Measurements from ENCODE around the gene CHIT1.

Gene CHIT1

GRCh38 chr1:203228670-203229069 is 803 bp downstream of the CHIT1 start:
- ATAC-seq: no peak
- TF ChIP-seq ARNTL (CRISPR knock-in tag; IDR thresholded peaks at IDR 0.05; ENCODE audit: borderline replicate concordance, low read depth): no peak
- TF ChIP-seq CSDC2 (CRISPR knock-in tag; IDR thresholded peaks at IDR 0.05): no peak
- no peak for TF ChIP-seq PPARA (CRISPR knock-in tag; IDR thresholded peaks at IDR 0.05; ENCODE audit: borderline replicate concordance)
- TF ChIP-seq TCF4 (CRISPR knock-in tag; IDR thresholded peaks at IDR 0.05; ENCODE audit: borderline replicate concordance): no peak
- TF ChIP-seq BACH2 (CRISPR knock-in tag; IDR thresholded peaks at IDR 0.05; ENCODE audit: borderline replicate concordance): no peak
- TF ChIP-seq ZNF8 (CRISPR knock-in tag; IDR thresholded peaks at IDR 0.05): no peak
- TF ChIP-seq ISL1 (CRISPR knock-in tag; IDR thresholded peaks at IDR 0.05): no peak
- TF ChIP-seq, protein P1, sequence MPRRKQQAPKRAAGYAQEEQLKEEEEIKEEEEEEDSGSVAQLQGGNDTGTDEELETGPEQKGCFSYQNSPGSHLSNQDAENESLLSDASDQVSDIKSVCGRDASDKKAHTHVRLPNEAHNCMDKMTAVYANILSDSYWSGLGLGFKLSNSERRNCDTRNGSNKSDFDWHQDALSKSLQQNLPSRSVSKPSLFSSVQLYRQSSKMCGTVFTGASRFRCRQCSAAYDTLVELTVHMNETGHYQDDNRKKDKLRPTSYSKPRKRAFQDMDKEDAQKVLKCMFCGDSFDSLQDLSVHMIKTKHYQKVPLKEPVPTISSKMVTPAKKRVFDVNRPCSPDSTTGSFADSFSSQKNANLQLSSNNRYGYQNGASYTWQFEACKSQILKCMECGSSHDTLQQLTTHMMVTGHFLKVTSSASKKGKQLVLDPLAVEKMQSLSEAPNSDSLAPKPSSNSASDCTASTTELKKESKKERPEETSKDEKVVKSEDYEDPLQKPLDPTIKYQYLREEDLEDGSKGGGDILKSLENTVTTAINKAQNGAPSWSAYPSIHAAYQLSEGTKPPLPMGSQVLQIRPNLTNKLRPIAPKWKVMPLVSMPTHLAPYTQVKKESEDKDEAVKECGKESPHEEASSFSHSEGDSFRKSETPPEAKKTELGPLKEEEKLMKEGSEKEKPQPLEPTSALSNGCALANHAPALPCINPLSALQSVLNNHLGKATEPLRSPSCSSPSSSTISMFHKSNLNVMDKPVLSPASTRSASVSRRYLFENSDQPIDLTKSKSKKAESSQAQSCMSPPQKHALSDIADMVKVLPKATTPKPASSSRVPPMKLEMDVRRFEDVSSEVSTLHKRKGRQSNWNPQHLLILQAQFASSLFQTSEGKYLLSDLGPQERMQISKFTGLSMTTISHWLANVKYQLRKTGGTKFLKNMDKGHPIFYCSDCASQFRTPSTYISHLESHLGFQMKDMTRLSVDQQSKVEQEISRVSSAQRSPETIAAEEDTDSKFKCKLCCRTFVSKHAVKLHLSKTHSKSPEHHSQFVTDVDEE (CRISPR knock-in tag; IDR thresholded peaks at IDR 0.05): no peak
- no peak for TF ChIP-seq POU6F1 (CRISPR knock-in tag; IDR thresholded peaks at IDR 0.05; ENCODE audit: borderline replicate concordance, low read depth)
- TF ChIP-seq ESRRG (CRISPR knock-in tag; IDR thresholded peaks at IDR 0.05): no peak
- TF ChIP-seq ZFP30 (CRISPR knock-in tag; IDR thresholded peaks at IDR 0.05): no peak
- TF ChIP-seq SNAI2 (CRISPR knock-in tag; IDR thresholded peaks at IDR 0.05): no peak
- TF ChIP-seq RARB (CRISPR knock-in tag; IDR thresholded peaks at IDR 0.05): no peak
- TF ChIP-seq ZFP3 (CRISPR knock-in tag; IDR thresholded peaks at IDR 0.05): no peak
- no peak for TF ChIP-seq ZC3H10 (CRISPR knock-in tag; IDR thresholded peaks at IDR 0.05)
- no peak for TF ChIP-seq ZNF565 (CRISPR knock-in tag; conservative IDR thresholded peaks at IDR 0.05; ENCODE audit: low read depth)
- no peak for TF ChIP-seq GLIS3 (CRISPR knock-in tag; IDR thresholded peaks at IDR 0.05)
- no peak for TF ChIP-seq ZNF70 (CRISPR knock-in tag; IDR thresholded peaks at IDR 0.05)
- TF ChIP-seq, protein P2, sequence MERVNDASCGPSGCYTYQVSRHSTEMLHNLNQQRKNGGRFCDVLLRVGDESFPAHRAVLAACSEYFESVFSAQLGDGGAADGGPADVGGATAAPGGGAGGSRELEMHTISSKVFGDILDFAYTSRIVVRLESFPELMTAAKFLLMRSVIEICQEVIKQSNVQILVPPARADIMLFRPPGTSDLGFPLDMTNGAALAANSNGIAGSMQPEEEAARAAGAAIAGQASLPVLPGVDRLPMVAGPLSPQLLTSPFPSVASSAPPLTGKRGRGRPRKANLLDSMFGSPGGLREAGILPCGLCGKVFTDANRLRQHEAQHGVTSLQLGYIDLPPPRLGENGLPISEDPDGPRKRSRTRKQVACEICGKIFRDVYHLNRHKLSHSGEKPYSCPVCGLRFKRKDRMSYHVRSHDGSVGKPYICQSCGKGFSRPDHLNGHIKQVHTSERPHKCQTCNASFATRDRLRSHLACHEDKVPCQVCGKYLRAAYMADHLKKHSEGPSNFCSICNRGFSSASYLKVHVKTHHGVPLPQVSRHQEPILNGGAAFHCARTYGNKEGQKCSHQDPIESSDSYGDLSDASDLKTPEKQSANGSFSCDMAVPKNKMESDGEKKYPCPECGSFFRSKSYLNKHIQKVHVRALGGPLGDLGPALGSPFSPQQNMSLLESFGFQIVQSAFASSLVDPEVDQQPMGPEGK (CRISPR knock-in tag; IDR thresholded peaks at IDR 0.05; ENCODE audit: borderline replicate concordance): no peak

- TF ChIP-seq ZNF565 (CRISPR knock-in tag; conservative IDR thresholded peaks at IDR 0.05; ENCODE audit: low read depth) (no peak), TCF4 (CRISPR knock-in tag; IDR thresholded peaks at IDR 0.05; ENCODE audit: borderline replicate concordance) (no peak), ZFP30 (CRISPR knock-in tag; IDR thresholded peaks at IDR 0.05) (no peak), ZNF70 (CRISPR knock-in tag; IDR thresholded peaks at IDR 0.05) (no peak), TOX (CRISPR knock-in tag; IDR thresholded peaks at IDR 0.05; ENCODE audit: borderline replicate concordance) (no peak), CSRNP3 (CRISPR knock-in tag; IDR thresholded peaks at IDR 0.05) (no peak), PPARA (CRISPR knock-in tag; IDR thresholded peaks at IDR 0.05; ENCODE audit: borderline replicate concordance) (no peak), ARNTL (CRISPR knock-in tag; IDR thresholded peaks at IDR 0.05; ENCODE audit: borderline replicate concordance, low read depth) (no peak), ISL1 (CRISPR knock-in tag; IDR thresholded peaks at IDR 0.05) (no peak), BACH2 (CRISPR knock-in tag; IDR thresholded peaks at IDR 0.05; ENCODE audit: borderline replicate concordance) (no peak), ZC3H10 (CRISPR knock-in tag; IDR thresholded peaks at IDR 0.05) (no peak), OSR1 (CRISPR knock-in tag; IDR thresholded peaks at IDR 0.05) (no peak), POU6F1 (CRISPR knock-in tag; IDR thresholded peaks at IDR 0.05; ENCODE audit: borderline replicate concordance, low read depth) (no peak), GLIS3 (CRISPR knock-in tag; IDR thresholded peaks at IDR 0.05) (no peak)
- TF ChIP-seq, protein P1 (CRISPR knock-in tag; IDR thresholded peaks at IDR 0.05): no peak
- TF ChIP-seq, protein P3, sequence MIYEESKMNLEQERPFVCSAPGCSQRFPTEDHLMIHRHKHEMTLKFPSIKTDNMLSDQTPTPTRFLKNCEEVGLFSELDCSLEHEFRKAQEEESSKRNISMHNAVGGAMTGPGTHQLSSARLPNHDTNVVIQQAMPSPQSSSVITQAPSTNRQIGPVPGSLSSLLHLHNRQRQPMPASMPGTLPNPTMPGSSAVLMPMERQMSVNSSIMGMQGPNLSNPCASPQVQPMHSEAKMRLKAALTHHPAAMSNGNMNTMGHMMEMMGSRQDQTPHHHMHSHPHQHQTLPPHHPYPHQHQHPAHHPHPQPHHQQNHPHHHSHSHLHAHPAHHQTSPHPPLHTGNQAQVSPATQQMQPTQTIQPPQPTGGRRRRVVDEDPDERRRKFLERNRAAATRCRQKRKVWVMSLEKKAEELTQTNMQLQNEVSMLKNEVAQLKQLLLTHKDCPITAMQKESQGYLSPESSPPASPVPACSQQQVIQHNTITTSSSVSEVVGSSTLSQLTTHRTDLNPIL (CRISPR knock-in tag; IDR thresholded peaks at IDR 0.05; ENCODE audit: low read depth): no peak
These were observed 1.9 kb downstream of the CHIT1 start for GRCh38 chr1:203227371-203228083.

More at GRCh38 chr1:203227371-203228083, 1.9 kb downstream of the CHIT1 start:
- no peak for ATAC-seq
